PC-9 (cell line): ENCODE results near the gene NRXN2. TPM values are rescaled to one million over a fixed set of nuclear protein-coding genes. Genes with fewer than 3 reads are reported as not detected.

Experiments used
- BruUV-seq: library from RNA; stranded (reverse); fragments of 400-500 nt; replicated peaks from 2 replicates; lab custom pipeline; 2021; lab: Mats Ljungman, UMichigan
- CTCF ChIA-PET: fragments of 300-600 bp; sonication (Branson Sonifier 250); formaldehyde crosslinking; loops from one replicate; lab custom pipeline; 2022; ENCODE audit warnings: antibody characterized with exemption; lab: Charles Lee
- POLR2A ChIA-PET: fragments of 300-600 bp; sonication (Branson Sonifier 250); formaldehyde crosslinking; loops from one replicate; lab custom pipeline; 2022; ENCODE audit warnings: antibody characterized with exemption; ENCODE audit not compliant: unreplicated experiment; lab: Charles Lee
- DNase-seq, 2 experiments: peaks; one replicate each; pipeline versions ENCODE4 v3.0.0 to v3.0.0-alpha.2; 2015 to 2022; ENCODE audit warnings: mixed read lengths in 1 of 2
- H2AFZ ChIP-seq: fragments of 200-600 bp; sonication (generic); 2 replicates; pipeline ENCODE4 v1.8.1; 2017; ENCODE audit warnings: antibody characterized with exemption
- H3F3A ChIP-seq: fragments of 200-600 bp; sonication (generic); 2 replicates; pipeline ENCODE4 v1.8.1; 2017; ENCODE audit warnings: antibody characterized with exemption, mild to moderate bottlenecking, low read depth; ENCODE audit not compliant: insufficient read depth
- H3K27ac ChIP-seq: fragments of 200-600 bp; sonication (generic); 2 replicates; pipeline ENCODE4 v1.6.1; 2016; ENCODE audit warnings: mixed run types
- H3K27me3 ChIP-seq: fragments of 200-600 bp; sonication (generic); 2 replicates; pipeline ENCODE4 v1.6.1; 2016; ENCODE audit warnings: low read depth, mixed run types; ENCODE audit not compliant: insufficient read depth
- H3K36me3 ChIP-seq: fragments of 200-600 bp; sonication (generic); 2 replicates; pipeline ENCODE4 v1.6.1; 2016; ENCODE audit warnings: low read depth, mixed run types
- H3K4me1 ChIP-seq: fragments of 200-600 bp; sonication (generic); replicated peaks from 2 replicates; pipeline ENCODE4 v1.6.1; 2016; ENCODE audit warnings: mixed run types; ENCODE audit not compliant: insufficient read depth
- H3K4me2 ChIP-seq: fragments of 200-600 bp; sonication (generic); 2 replicates; pipeline ENCODE4 v1.6.1; 2017; ENCODE audit warnings: mixed run types
- H3K4me3 ChIP-seq: fragments of 200-600 bp; sonication (generic); 2 replicates; pipeline ENCODE4 v1.6.1; 2016; ENCODE audit warnings: mixed run types
- H3K79me2 ChIP-seq: fragments of 200-600 bp; sonication (generic); 2 replicates; pipeline ENCODE4 v1.6.1; 2017; ENCODE audit warnings: low read depth, mixed run types
- H3K9me2 ChIP-seq: fragments of 200-600 bp; sonication (generic); 2 replicates; pipeline ENCODE4 v1.8.1; 2017; ENCODE audit warnings: mild to moderate bottlenecking; ENCODE audit not compliant: insufficient read depth
- H3K9me3 ChIP-seq: fragments of 200-600 bp; sonication (generic); 2 replicates; pipeline ENCODE4 v1.8.1; 2016; ENCODE audit warnings: low read depth; ENCODE audit not compliant: insufficient read depth
- H4K20me1 ChIP-seq: fragments of 200-600 bp; sonication (generic); 2 replicates; pipeline ENCODE4 v1.8.1; 2017; ENCODE audit not compliant: insufficient read depth
- CTCF ChIP-seq: fragments of 200-600 bp; sonication (generic); conservative IDR thresholded peaks from 2 replicates; pipeline ENCODE4 v1.6.1; 2017; ENCODE audit warnings: mixed run types, antibody characterized with exemption, mild to moderate bottlenecking, moderate library complexity
- EZH2 ChIP-seq: fragments of 200-600 bp; sonication (generic); IDR thresholded peaks from 2 replicates; pipeline ENCODE4 v1.8.0; 2017; ENCODE audit warnings: antibody characterized with exemption, low read depth
- intact Hi-C: fragments of 100-400 bp; cut with micrococcal nuclease; formaldehyde crosslinking; loops from one replicate; pipeline ENCODE4 v1.10.0; 2022; ENCODE audit not compliant: unreplicated experiment
- total RNA-seq: library from RNA; stranded (reverse); gene quantifications from 2 replicates; pipeline ENCODE4 v1.2.3, GENCODE V29; 2021

The NRXN2 gene
- total RNA-seq, 1 experiment from 2014 or later, result not detected

DNA sequence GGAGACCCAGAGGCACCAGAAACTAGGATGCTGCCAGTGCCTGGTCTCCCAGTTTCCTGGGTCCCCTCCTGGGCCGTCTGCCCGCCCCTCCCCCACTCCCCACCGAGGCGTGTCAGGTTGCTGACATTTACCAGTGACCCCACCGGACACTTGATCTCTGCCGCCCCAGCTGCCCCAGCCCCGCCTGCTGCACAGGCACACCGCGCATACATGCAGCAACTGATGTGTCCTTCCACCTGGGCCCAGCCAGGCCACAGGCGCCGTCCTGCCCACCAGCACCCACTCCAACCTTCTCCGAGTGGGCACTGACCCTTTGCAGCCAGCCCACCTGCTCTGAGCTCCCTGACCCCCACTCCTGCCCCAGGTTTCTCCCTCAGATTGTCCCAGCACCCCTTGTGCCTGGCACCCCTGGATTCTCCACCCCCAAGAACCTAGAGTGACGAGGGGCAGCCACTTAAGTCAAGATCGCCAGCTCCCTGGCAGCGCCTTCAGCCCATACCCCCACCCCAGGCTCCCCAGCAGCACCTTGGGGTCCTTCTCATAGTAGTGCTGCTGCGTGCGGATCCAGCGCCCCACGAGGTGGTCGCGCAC, 36.2 kb upstream of the NRXN2 start:
- peaks cover 28% of the 10 kb centered on the region for H4K20me1 ChIP-seq
- DNase-seq, result no peak
- H3K27me3 ChIP-seq, result no peaks in the 10 kb centered on the region
- H3K4me2 ChIP-seq, result no peak overlapping the region
- ChIA-PET POLR2A (no interaction called here), CTCF (no interaction called here)
- peaks cover 57% of the 10 kb centered on the region for H3F3A ChIP-seq
- no peak overlapping the region for H2AFZ ChIP-seq
- no peaks in the 10 kb centered on the region for H3K4me1 ChIP-seq
- no peak overlapping the region for H3K27ac ChIP-seq
- no peaks in the 10 kb centered on the region for H3K79me2 ChIP-seq
- H3K36me3 ChIP-seq, result peaks cover 9% of the 10 kb centered on the region; the same call in 1 of the 2 replicates
- H3K9me2 ChIP-seq, result no peaks in the 10 kb centered on the region
- no peaks in the 10 kb centered on the region for H3K9me3 ChIP-seq
- intact Hi-C loops, result no loop called here
- BruUV-seq, result no TSS peak
- H3K4me3 ChIP-seq, result no peak overlapping the region
- TF ChIP-seq EZH2 (no peak), CTCF (no peak)

- no peak overlapping the region for H2AFZ ChIP-seq
- POLR2A ChIA-PET, result no interaction called here
- no peaks in the 10 kb centered on the region for H3K27me3 ChIP-seq
Measured at GRCh38 chr11:64758330-64759079, 35.5 kb upstream of the NRXN2 start.

More at GRCh38 chr11:64758330-64759079, 35.5 kb upstream of the NRXN2 start:
- intact Hi-C loops, result no loop called here
- H3K4me2 ChIP-seq, result no peak overlapping the region
- H3K9me2 ChIP-seq, result no peaks in the 10 kb centered on the region
- H3K9me3 ChIP-seq, result no peaks in the 10 kb centered on the region
- H3K4me1 ChIP-seq, result no peaks in the 10 kb centered on the region
- no peak for DNase-seq
- BruUV-seq, result no TSS peak
- TF ChIP-seq CTCF (no peak), EZH2 (no peak)
- peaks cover 50% of the 10 kb centered on the region for H3F3A ChIP-seq
- 0 out of 2 replicates have a peak, but pooled peaks cover 1% of the 10 kb centered on the region for H3K36me3 ChIP-seq
- H3K4me3 ChIP-seq, result no peak overlapping the region
- peaks cover 21% of the 10 kb centered on the region for H4K20me1 ChIP-seq
- H3K27ac ChIP-seq, result no peak overlapping the region
- CTCF ChIA-PET, result no interaction called here
- no peaks in the 10 kb centered on the region for H3K79me2 ChIP-seq
